DOHH2 (cell line): ENCODE measurements around the gene GRIA3.

Source experiments
- CTCF ChIP-seq: fragments of 200-600 bp; sonication (generic); IDR thresholded peaks from one replicate; pipeline ENCODE4 v1.5.1; 2014; ENCODE audit warnings: antibody characterized with exemption, mild to moderate bottlenecking, low read depth, low read length; ENCODE audit not compliant: poor library complexity, severe bottlenecking
- EZH2phosphoT487 ChIP-seq: fragments of 200-600 bp; sonication (generic); IDR thresholded peaks from 2 replicates; pipeline ENCODE4 v1.6.1; 2017; ENCODE audit warnings: borderline replicate concordance, mild to moderate bottlenecking, antibody characterized with exemption, low read length, moderate library complexity, mixed read lengths

DNA sequence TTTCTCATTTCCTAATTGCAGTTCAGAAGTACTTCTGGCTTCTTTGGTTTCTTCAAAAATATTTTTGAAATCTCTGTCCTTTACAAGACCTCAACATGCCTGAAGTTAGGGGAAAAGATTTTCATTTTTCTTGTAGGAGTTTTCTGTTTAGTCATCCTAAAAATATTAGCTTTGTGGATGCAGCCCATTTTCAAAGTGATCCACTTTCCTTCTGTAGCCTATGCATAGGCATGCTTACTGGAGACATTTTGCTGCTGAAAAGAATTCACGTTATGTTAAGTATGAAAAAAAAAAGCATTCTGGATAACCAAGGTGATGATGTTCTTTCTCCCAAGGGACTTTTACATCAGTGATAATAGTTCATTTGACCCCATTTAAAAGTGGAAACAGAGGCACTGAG, 303.2 kb downstream of the GRIA3 start:
- TF ChIP-seq CTCF: no peak
- no peak for TF ChIP-seq EZH2phosphoT487
